CD4-positive, alpha-beta T cell treated with Interferon alpha-2 for 1 hour (primary cell): ENCODE measurements around the gene LRP1.

Source experiments
- DNase-seq, 2 donors: peaks; one replicate each; pipeline ENCODE4 v3.0.0-alpha.2; 2020 to 2022

LRP1 gene

GRCh38 chr12:57262126-57262822 lies 134.0 kb downstream of the LRP1 start:
- DNase-seq: no peak
